ENCODE measurements around the gene AICDA. TPM values are rescaled to one million over a fixed set of nuclear protein-coding genes. Genes with fewer than 3 reads are reported as not detected.

AICDA gene
- total RNA-seq, 1 donor from 2014 or later, result 0.20 TPM

GRCh38 chr12:8554451-8555195 is 58.0 kb downstream of the AICDA start:
- DNase-seq, result no peak

DNA sequence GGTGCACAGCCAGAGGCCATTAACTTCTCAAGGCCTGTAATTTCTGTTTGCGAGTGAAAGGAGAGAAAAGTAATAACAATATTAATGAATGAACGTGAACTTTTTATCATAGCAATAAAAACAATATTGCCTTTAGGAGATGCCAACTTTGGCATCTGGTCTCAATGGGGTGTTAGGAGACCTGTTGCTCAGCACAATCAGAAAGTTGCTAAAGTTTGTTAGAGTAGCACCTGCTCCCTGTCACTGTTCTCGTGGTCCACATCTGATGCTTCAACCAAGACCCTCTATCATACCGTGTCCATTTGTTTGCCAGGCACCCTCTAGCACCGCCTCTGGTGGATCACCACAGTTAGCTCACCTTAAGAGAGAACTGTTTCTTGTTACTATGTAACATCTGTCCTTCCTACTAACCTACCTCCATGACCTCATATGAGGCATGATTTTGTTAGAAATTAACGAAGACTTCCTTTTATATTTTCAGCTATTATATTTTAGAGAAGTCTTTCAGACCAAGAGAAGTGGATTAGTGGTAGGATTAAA is 59.5 kb downstream of the AICDA start:
- no peak for DNase-seq

Small RNA genes lying within 50 kb of the gene (small RNA-seq; reads per million reads assigned to genes)
- gene RF00019 (ENCODE audit: low replicate concordance), result not detected
- not detected for gene RF00564 (ENCODE audit: low replicate concordance)

Other genes starting within 250 kb of the AICDA start
- not detected for gene CLEC6A, start 156.9 kb downstream of the AICDA start, total RNA-seq
- gene CLEC4D, start 99.4 kb downstream of the AICDA start, total RNA-seq, result 0.99 TPM
- 0.79 TPM for gene CLEC4E, start 72.0 kb downstream of the AICDA start, total RNA-seq
- gene MFAP5, start 50.0 kb upstream of the AICDA start, total RNA-seq, result 125 TPM
- gene RIMKLB, start 85.1 kb upstream of the AICDA start, total RNA-seq, result 61.2 TPM
- 46.5 TPM for gene A2ML1, start 209.8 kb upstream of the AICDA start, total RNA-seq

Measured in skin of body (tissue), 3 donors.